ENCODE data around the gene UBA52. TPM values are rescaled to one million over a fixed set of nuclear protein-coding genes. Genes with fewer than 3 reads are reported as not detected.
"Not testable (repeated sequence)": the region's sequence is repeated elsewhere in the genome, so short reads cannot be mapped to it uniquely, and the experiment has no call there.

The UBA52 gene
- total RNA-seq, 1 donor, result 1,795 TPM

DNA sequence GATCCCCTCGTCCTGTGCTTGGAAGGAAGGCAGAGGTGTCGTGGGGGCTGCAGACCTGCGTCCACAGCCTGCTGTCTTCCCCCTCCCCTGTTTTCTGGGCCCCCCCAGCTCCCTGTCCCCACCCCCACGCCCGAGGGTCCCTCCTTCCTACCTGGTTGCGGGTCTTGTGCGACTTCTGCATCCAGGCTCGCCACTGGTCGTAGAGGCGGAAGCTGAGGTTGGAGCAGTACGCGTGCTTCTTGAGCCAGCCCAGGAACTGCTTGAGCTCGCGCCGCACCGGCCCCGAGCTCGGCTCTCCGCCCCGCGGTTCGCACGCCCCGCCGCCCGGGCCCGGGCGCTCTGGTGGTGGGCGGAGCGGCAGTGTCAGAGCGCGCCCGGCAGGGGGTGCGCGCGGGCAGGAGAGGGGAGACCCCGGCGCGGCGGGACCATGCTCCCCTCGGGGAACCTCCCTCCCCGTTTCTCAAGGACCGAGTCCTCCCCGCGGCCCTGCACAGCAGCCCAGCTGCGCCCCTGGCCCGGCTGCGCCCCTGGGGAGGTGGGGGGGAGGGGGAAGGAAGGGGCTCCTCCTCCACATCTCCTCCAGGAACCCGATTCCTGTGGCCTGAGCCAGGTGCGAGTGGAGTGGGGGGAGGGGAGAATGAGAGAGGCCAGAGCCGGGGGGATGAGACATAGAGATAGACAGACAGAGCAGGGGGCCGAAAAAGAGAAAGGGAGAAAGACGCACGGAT is 22.6 kb downstream of the UBA52 start:
- H3K27me3 ChIP-seq (ENCODE audit: insufficient read depth, low read length), result peaks cover 6% of the 10 kb centered on the region
- H3K4me3 ChIP-seq (ENCODE audit: low read length), result peak overlapping the region; percentile 6
- H3K4me1 ChIP-seq (ENCODE audit: insufficient read depth, low read length), result peaks cover 36% of the 10 kb centered on the region
- no peaks in the 10 kb centered on the region for H3K9me3 ChIP-seq (ENCODE audit: low read depth, low read length)

DNA sequence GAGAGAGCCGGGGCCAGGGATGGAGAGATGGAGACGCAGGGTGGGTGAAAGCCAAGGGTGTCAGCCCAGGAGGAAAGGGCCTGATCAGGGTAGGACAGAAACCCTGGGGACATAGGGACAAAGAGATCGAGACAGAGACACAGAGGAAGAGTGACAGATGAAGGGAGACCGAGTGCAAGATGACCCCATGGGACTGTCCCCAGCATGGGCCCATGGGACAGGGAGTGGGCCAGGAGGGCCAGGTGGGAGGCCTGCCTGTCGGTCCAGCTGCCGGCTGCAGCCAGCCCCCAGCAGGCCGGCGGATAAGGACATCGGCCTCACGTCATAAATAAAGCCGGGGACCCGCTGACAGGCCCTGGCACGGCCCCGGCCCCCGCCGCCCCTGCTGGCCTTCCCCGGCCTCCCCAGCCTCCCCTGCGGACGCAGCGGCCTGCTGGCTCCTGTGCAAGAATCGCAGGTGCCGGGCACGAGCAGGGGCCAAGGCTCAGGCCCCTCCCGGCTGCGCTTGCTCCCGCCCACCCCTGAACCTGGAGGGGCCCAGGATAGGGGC is 23.2 kb downstream of the UBA52 start:
- Histone ChIP-seq H3K4me3 (ENCODE audit: low read length) (peak overlapping the region; percentile 6), H3K27me3 (ENCODE audit: insufficient read depth, low read length) (peaks cover 6% of the 10 kb centered on the region), H3K9me3 (ENCODE audit: low read depth, low read length) (no peaks in the 10 kb centered on the region), H3K4me1 (ENCODE audit: insufficient read depth, low read length) (peaks cover 29% of the 10 kb centered on the region)

- Histone ChIP-seq H3K4me1 (ENCODE audit: insufficient read depth, low read length) (peaks cover 24% of the 10 kb centered on the region), H3K27me3 (ENCODE audit: insufficient read depth, low read length) (peaks cover 6% of the 10 kb centered on the region), H3K9me3 (ENCODE audit: low read depth, low read length) (no peaks in the 10 kb centered on the region), H3K4me3 (ENCODE audit: low read length) (no peak overlapping the region)
Observed at GRCh38 chr19:18595475-18595874, 23.8 kb downstream of the UBA52 start.

GRCh38 chr19:18596752-18597157 is 25.1 kb downstream of the UBA52 start:
- peaks cover 20% of the 10 kb centered on the region for H3K4me1 ChIP-seq (ENCODE audit: insufficient read depth, low read length)
- H3K4me3 ChIP-seq (ENCODE audit: low read length), result no peak overlapping the region
- H3K9me3 ChIP-seq (ENCODE audit: low read depth, low read length), result no peaks in the 10 kb centered on the region
- peaks cover 10% of the 10 kb centered on the region for H3K27me3 ChIP-seq (ENCODE audit: insufficient read depth, low read length)

DNA sequence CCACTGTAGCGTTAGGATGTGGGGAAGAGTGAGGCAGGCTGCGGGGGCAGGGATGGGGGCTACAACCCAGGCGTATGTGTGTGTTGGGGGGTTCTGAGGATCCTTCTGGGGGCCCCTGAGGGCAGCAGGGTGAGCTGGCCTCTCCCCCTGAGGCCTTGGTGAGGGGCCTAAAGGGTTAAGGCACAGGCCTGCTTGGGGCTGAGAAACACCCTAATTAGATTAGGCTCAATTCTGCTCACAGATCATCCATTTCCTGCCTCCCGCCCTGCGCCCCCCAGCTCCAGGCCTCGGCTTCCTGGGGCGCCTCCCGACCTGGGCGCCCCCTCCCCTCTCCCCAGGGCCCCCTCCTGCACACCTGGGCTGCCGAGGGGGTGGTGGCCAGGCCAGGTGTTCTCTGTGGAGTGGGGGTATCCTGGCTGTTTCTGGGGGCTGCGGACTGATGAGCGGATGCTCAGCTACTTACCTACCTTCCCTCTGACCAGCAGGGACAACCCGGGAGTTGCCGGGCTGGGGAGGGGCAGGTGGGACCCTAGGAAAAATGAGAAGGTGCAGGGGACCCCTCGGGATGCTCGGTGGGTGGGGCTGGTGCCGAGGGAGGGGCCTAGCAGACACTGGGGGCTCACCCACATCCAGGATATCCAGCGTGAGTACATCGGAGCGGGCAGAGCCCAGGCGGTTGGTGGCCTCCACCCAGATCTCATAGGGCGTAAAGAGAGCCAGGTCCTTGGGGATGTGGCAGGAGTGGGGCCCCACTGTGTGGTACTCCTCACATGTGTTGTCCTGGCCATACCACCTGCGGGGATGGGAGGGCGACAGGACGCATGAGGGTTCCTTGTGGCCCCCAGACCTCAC is 26.4 kb downstream of the UBA52 start:
- no peaks in the 10 kb centered on the region for H3K9me3 ChIP-seq (ENCODE audit: low read depth, low read length)
- H3K27me3 ChIP-seq (ENCODE audit: insufficient read depth, low read length), result peaks cover 21% of the 10 kb centered on the region
- H3K4me1 ChIP-seq (ENCODE audit: insufficient read depth, low read length), result peaks cover 20% of the 10 kb centered on the region

GRCh38 chr19:18599485-18599884 is 27.8 kb downstream of the UBA52 start:
- peaks cover 15% of the 10 kb centered on the region for H3K4me1 ChIP-seq (ENCODE audit: insufficient read depth, low read length)
- H3K4me3 ChIP-seq (ENCODE audit: low read length), result no peak overlapping the region
- peaks cover 33% of the 10 kb centered on the region for H3K27me3 ChIP-seq (ENCODE audit: insufficient read depth, low read length)
- no peaks in the 10 kb centered on the region for H3K9me3 ChIP-seq (ENCODE audit: low read depth, low read length)

More for the DNA sequence above, 26.4 kb downstream of the UBA52 start:
- H3K4me3 ChIP-seq (ENCODE audit: low read length), result no peak overlapping the region

DNA sequence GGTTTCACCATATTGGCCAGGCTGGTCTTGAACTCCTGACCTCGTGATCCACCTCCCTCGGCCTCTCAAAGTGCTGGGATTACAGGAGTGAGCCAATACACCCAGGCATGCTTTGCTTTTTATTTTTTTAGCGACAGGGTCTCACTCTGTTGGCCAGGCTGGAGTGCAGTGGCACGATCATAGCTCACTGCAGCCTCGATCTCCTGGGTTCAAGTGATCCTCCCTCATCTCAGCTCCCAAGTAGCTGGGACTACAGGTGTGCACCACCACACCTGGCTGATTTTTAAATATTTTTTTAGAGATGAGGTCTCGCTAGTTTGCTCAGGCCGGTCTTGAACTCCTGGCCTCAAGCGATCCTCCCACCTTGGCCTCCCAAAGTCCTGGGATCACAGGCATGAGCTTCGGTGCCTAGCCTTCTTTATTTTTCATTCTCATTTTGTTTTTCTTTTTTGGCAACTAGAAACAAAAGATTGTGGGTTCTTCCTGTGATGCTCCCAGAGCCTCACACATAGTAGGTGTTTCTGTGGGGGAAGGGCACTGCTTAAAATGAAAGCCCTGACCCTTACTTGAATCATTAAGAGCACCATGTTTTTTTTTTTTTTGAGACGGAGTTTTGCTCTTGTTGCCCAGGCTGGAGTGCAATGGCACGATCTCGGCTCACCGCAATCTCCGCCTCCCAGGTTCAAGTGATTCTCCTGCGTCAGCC is 29.2 kb downstream of the UBA52 start:
- not testable (repeated sequence) for H3K4me1 ChIP-seq (ENCODE audit: insufficient read depth, low read length); H3K9me3 ChIP-seq (ENCODE audit: low read depth, low read length); H3K4me3 ChIP-seq (ENCODE audit: low read length)
- peaks cover 40% of the 10 kb centered on the region for H3K27me3 ChIP-seq (ENCODE audit: insufficient read depth, low read length)

- Histone ChIP-seq H3K9me3 (ENCODE audit: low read depth, low read length) (no peaks in the 10 kb centered on the region), H3K4me3 (ENCODE audit: low read length) (no peak overlapping the region), H3K4me1 (ENCODE audit: insufficient read depth, low read length) (peaks cover 3% of the 10 kb centered on the region), H3K27me3 (ENCODE audit: insufficient read depth, low read length) (peaks cover 40% of the 10 kb centered on the region)
Observed at GRCh38 chr19:18601875-18602274, 30.2 kb downstream of the UBA52 start.

- Histone ChIP-seq H3K4me3 (ENCODE audit: low read length) (no peak overlapping the region), H3K9me3 (ENCODE audit: low read depth, low read length) (no peaks in the 10 kb centered on the region), H3K4me1 (ENCODE audit: insufficient read depth, low read length) (peaks cover 7% of the 10 kb centered on the region), H3K27me3 (ENCODE audit: insufficient read depth, low read length) (peaks cover 51% of the 10 kb centered on the region)
Observed at GRCh38 chr19:18603255-18603957, 31.7 kb downstream of the UBA52 start.

- Histone ChIP-seq H3K9me3 (ENCODE audit: low read depth, low read length) (no peaks in the 10 kb centered on the region), H3K27me3 (ENCODE audit: insufficient read depth, low read length) (peaks cover 59% of the 10 kb centered on the region), H3K4me1 (ENCODE audit: insufficient read depth, low read length) (peaks cover 7% of the 10 kb centered on the region), H3K4me3 (ENCODE audit: low read length) (no peak overlapping the region)
Observed at GRCh38 chr19:18603958-18604819, 32.5 kb downstream of the UBA52 start.

DNA sequence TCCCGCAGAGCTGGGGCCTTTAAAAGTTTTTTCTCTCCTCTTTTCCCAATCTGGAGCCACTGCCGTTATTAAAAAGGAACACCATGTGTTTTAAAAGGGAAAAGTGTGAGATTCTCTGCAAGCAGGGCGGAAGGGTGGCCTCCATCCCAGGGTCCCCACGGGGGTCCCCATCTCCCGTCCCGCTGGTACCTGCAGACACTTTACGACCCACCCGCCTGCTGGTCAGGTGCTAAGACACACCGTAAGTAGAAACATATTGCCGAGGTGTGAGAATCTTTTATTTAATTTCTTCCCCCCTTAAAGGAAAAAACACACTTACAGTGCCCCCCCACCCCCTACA is 33.1 kb downstream of the UBA52 start:
- Histone ChIP-seq H3K4me1 (ENCODE audit: insufficient read depth, low read length) (peaks cover 7% of the 10 kb centered on the region), H3K4me3 (ENCODE audit: low read length) (no peak overlapping the region), H3K27me3 (ENCODE audit: insufficient read depth, low read length) (peaks cover 65% of the 10 kb centered on the region), H3K9me3 (ENCODE audit: low read depth, low read length) (no peaks in the 10 kb centered on the region)

DNA sequence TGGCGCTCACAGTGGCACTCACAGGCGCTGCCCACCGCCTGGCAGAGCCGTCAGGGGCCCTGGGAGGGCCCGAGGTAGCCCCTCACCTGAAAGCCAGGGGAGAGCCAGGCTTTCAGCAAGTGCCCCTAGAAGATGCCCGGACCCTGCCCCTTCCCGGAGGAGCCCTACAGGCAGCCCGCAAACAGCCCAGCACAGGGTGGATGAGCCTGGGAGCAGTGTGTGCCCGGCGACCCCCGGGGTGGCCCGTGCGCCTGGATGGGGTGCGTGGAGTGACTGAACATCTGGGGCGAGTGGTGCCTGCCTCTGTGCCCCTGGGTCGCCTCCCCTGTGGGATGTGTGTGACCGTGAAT is 33.5 kb downstream of the UBA52 start:
- peaks cover 7% of the 10 kb centered on the region for H3K4me1 ChIP-seq (ENCODE audit: insufficient read depth, low read length)
- peaks cover 69% of the 10 kb centered on the region for H3K27me3 ChIP-seq (ENCODE audit: insufficient read depth, low read length)
- no peaks in the 10 kb centered on the region for H3K9me3 ChIP-seq (ENCODE audit: low read depth, low read length)
- no peak overlapping the region for H3K4me3 ChIP-seq (ENCODE audit: low read length)

GRCh38 chr19:18605546-18606280 is 34.1 kb downstream of the UBA52 start:
- Histone ChIP-seq H3K27me3 (ENCODE audit: insufficient read depth, low read length) (peaks cover 73% of the 10 kb centered on the region), H3K9me3 (ENCODE audit: low read depth, low read length) (no peaks in the 10 kb centered on the region), H3K4me1 (ENCODE audit: insufficient read depth, low read length) (peaks cover 7% of the 10 kb centered on the region), H3K4me3 (ENCODE audit: low read length) (no peak overlapping the region)
